HG03354 (cell line): Measurements from ENCODE around the gene KRT16.
"Not testable (repeated sequence)": the region's sequence is repeated elsewhere in the genome, so short reads cannot be mapped to it uniquely, and the experiment has no call there.

ENCODE experiments used
- ATAC-seq: cut with Tn5 transposase; IDR thresholded peaks from one replicate; pipeline ENCODE4 v1.9.1; 2021; ENCODE audit warnings: mild to moderate bottlenecking; ENCODE audit not compliant: unreplicated experiment, poor library complexity, severe bottlenecking

The KRT16 gene

DNA sequence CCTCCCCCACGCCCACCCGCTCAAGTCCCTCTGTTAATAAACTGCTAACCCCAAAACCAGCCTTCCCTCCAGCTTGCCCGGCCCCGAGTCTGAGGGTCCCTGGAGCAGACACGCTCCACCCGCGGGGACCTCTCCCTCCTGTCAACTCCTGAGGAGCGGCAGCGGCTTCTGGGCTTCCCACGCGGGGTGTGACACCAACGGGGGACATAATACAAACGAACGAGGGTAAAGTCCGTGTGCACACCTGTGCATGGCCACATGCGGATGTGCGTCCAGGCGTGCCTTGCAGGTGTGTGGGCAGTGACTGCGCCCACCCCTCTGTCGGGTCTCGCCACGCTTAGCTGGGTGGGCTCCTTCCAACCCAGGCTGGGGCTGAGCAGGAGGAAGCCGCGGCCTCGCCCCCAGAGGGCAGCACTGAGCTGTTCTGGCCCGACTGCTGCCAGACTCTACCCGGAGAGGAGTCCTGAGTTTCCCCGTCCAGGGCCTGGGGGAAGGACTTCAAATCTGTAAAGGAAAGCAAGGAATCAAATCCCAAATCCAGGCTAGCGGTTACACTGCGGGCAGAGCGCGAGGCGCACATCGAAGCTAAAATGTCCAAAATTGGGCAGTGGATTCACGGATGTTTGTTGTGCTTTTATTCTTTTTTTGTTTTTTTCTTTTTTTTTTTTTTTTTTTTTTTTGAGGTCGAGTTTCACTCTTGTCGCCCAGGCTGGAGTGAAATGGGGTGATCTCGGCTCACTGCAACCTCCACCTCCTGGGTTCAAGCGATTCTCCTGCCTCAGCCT lies 36.0 kb upstream of the KRT16 start:
- ATAC-seq = peak; percentile 61

DNA sequence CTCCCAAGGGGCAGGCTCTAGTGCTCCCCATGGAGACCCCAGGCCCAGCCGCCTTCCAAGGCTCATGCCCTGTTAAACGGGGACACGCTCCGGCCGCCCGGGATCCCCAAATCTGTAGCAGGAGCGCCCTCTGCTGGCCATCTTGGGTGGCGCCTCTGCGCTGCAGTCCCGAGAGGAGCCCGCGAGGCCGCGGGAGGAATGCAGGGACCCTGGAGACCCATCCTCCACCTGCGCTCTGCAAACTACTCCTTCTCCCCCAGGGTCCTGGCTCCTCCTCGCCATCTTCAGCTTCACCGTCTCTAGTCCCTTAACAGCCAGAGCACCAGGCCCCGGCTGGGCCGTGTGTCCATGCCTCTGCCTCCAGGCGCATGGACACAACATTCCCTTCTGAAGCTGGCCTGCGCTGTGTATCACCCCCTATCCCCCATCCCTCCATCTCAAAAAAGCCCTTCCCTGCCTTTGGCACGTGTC lies 35.4 kb upstream of the KRT16 start:
- ATAC-seq = no peak

DNA sequence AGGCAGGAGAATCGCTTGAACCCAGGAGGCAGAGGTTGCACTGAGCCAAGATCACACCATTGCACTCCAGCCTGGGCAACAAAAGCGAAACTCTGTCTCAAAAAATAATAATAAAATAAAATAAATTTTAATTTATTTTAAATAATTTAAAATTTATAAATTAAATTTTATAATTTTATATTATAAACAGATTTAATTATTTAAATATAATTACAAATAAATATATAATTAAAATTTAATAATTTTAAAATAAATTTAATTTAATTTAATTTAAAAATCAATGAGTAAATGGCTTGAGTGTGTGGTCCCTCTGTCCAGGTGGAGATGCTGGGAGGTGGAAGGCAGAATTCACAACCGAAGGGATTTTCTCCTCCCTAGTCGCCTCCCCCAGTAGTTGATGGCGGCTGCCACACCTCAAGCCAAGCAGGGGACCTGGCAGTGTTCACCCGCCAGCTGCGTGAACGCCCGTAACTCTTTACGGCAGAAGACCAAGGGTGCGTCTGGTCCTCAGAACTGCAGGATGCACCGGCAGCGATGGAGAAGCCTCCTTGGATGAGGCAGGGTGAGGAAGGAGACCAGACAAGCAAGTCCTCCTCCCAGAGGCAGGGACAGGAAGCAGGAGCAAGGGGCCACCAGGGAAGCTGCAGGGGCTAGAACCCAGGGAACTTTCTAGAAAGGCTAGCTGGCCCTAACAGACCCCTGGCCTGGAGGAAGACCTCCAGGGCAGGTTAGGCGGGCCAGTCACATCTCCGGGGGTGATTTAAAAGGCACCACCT lies 34.7 kb upstream of the KRT16 start:
- ATAC-seq = no peak

DNA sequence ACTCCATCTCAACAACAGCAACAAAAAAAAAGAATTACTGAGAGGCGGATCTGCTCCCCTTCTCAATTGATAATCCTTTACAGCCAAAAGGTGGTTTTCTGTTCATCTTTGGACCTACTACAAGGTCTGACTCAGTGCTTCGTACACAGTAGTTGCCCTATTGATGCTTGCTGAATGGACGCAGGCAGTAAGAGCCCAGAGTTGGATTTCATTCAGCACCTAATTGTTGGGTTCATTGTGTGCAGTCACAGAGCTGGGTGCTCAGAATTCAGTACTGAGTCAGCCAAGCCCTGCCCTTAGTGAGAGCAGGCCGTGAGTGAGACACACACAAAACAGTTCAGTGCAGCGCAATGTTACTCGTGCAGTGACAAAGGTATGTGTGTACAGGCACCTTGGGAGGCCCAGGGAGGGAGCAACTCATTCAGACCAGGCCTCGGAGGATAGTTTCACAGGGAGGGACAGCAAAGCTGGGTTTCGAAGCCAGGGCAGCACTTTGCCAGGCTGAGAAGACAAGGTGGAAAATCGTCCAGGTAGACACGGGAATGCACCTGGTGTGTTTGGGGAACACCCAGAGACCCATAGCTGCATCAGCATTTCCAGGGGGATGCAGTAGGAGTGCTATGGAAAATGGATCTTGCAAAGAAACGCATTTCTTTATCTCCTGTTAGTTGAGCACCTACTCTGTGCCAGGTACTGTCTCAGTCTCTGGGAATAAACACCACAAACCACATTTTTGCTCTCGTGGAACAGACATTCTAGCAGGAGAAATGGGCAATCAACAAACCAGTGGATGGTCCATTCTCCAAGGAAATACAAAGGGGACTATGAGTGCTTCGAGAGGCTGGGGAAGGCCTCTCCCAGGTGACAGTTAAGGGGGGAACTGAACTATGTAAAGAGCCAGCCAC lies 29.9 kb upstream of the KRT16 start:
- ATAC-seq = no peak

DNA sequence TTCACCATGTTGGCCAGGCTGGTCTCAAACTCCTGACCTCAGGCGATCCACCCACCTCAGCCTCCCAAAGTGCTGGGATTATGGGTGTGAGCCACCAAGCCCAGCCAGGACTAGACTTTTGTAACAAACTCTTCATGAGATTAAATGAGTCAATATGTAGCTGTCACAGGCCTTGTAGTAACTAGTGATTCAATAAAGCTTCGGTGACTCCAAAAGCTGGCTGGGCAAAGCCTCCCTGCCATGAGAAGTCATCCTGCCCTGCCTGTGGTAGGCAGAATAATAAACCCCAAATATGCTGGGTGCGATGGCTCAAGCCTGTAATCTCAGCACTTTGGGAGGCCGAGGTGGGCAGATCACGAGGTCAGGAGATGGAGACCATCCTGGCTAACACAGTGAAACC lies 28.0 kb upstream of the KRT16 start:
- not testable (repeated sequence) for ATAC-seq

DNA sequence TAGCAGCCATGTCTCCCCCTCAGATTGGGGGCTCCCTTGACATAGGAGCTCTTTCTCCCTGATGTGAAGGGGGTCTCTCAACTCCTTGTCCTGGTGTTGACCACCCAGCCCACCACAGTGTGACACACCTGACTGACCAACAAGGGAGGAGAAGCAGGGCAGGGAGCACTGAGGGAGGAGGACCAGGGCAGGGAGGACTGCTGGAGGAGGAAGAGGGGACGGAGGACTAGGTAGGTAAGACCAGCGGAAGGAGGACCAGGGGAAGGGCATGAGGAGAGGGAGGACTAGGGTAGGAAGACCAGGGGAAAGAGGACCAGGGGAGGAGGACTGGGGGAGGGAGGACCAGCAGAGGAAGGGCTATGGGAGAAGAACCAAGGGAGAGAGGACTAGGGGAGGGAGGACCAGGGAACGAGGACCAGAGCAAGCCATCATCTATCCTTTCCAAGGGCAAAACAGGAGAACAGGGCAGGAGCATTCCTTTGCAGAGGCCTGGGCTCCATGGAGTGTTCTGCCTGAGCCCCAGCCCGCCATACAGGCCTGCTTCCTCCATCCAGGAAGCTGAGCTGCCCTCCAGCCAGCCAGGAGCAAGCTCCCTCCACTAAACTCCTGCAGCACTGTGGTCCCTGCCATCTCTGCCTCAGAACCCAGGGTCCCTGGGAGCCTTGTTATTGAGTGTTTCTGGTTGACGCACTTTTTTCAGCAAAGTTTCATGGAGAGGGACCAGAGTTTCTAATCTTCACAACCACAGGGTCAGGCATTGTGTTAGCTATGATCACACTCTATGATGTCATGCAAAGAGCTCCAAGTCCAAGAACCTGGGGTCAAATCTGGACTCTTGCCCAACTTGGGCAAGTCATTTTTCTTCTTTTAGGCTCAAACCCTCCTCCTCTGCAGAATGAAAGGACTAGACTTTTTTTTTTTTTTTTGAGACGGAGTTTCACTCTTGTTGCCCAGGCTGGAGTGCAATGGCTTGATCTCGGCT lies 27.2 kb upstream of the KRT16 start:
- ATAC-seq = no peak

DNA sequence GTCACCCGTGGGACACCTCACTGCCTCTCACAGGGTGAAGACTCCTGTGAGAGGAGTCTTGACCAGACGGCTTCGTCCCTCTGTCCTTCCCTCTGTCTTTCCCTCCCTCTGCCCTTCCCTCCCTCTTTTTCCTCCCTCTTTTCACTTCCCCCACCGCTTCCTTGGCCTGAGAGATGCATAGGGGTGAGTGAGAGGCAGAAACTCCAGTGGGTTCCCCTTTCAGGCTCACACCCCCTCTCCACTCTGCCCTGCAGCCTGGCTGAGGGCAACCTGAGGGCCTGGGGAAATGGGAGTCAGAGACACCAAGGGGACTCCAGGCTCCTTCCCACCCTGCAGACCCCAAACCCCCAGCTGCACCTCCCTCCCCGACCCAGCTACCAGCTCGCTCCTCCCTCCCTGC lies 26.4 kb upstream of the KRT16 start:
- ATAC-seq = no peak

DNA sequence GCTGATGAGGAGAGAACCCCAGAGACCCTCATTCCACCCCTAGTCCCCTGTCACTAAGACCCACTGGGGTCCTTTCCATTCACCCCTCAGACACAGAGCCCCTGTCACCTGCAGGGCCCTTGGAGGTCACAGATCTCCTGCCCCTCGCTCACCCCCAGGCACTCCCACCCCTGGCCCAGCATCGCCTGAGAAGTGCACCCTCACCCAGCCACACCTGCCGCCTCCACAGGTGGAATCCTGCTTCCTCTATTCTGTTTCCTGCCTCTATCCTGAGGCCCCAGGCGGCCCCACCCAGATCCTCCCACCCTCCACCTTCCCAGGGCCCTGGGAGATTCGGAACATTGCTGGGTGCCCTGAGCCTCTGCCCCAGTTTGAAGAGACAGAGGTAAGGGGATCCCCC lies 25.6 kb upstream of the KRT16 start:
- no peak for ATAC-seq

DNA sequence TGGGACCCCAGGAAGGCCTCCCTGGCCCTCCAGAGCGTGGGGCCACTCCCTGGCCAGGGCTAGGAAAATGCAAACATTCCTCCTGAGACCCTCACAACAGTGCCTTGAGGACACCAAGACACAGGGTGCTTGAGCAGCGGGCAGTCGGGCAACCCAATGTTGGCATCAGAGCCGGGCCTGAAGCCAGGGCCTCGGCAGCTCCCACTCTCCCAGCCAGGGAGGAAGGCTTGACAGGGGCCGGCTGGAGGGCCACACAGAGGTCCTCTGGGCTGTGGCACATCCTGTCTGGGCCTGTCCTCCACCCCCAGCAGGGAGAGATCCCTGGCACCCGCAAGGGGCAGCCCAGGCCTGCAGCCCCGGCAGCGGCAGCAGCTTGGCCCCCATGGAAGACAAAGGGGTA lies 24.1 kb upstream of the KRT16 start:
- no peak for ATAC-seq

DNA sequence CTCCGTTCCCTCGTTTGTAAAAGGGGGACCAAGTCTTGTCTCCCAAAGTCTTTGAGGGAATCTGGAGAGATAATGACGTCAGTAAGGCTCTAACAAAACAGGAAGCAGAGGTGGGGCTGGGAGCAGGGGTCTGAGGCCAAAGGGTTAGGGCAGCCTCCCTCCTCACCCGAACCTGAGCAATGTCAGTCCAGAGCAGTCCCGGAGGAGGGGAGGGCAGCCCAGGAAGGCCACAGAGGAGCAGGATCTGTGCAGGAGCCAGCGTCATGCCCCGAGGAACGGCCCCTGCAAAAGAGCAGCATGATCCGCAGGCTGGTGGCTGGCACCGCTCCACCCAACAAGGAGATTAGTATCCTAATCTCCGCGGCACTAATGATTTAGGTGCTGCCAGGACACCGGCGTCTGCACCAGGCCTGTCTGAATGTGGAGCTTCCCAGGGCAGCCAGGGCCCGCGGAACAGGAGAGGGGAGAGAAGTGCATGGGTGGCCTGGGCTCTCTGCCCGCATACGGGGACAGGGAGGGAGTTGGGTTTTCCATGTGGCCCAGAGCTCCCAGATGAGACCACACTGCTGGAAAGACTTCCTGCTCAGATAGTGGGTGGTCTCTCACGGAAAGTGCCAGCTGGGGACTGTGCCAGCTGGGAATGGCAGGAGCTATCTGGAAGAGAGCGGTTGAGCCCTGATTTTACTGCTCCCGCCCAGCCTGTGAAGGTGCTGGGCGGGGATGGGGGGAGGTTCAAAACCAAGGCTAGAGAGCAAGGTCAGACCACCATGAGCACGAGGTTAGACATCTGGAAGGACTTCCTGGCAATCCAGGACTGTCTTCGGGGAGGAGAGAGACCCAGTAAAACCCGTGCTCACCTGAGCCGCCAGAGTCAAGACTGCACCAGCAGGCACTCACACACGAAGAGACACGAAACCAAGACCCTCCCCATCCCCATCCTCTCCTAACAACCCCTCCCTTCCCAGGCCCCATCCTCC lies 22.8 kb upstream of the KRT16 start:
- no peak for ATAC-seq

DNA sequence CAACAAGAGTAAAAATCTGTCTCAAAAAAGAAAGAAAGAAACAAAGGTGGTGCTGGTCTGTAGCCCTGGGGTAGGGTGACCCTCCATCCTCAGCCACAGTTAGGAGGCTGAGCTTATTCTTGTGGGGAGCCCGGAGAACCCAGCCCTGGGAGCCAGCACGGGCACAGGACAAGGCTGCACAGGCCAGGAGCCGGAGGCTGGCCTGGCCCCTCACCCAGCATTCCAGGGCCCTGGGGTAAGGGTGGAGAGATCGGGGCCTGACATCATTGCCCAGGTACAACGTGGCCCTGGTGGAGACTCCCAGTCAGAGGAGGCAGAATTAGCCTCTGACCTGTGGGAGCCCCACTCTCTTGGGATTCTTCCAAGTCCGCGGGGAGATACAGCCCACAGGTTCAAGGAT lies 22.1 kb upstream of the KRT16 start:
- no peak for ATAC-seq

DNA sequence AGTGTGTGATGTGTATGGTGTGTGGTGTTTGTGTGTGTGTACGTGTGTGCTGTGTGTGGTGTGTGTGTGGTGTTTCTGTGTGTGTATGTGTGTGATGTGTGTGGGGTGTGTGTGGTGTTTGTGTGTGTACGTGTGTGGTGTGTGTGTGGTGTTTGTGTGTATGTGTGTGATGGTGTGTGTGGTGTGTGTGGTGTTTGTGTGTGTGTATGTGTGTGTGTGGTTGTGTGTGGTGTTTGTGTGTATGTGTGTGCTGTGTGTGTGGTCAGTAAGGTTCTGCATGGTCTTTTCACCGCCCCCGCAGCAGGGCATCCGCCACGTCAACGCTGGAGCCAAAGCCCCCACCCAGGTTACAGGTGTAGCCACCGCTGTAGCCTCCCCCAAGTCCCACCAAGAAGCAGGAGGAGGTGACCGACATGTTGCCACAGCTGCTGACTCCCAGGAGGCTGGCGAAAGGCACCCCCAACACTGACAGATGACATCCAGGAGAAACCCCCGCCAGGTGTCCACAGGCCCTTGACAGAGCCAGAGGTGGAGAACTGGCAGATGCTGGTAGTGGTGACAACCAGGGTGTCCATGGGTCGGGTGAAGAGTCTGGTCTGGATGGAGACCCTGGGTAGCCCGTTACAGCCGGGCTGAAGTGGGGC lies 21.1 kb upstream of the KRT16 start:
- ATAC-seq = no peak

DNA sequence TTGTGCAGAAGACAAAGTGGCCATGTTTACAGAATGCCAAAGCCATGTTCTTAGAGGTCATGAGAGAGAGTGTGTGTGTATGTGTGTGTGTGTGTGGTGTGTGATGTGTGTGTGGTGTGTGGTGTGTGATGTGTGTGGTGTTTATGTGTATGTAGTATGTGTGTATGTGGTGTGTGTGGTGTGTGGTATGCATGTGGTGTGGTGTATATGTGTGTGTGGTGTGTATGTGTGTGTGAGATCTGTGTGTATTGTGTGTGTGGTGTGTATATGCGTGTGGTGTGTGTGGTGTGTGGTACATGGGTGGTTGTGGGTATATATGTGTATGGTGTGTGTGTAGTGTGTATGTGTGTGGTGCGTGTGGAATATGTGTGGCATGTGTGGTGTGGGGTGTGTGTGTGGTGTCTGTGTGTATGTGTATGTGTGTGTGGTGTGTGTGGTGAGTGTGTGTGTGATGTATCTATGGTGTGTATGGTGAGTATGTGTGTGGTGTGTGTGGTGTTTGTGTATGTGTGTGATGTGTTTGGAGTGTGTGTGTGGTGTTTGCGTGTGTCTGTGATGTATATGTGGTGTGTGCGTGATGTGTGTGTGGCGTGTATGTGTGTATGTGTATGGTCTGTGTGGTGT lies 20.0 kb upstream of the KRT16 start:
- ATAC-seq = no peak

DNA sequence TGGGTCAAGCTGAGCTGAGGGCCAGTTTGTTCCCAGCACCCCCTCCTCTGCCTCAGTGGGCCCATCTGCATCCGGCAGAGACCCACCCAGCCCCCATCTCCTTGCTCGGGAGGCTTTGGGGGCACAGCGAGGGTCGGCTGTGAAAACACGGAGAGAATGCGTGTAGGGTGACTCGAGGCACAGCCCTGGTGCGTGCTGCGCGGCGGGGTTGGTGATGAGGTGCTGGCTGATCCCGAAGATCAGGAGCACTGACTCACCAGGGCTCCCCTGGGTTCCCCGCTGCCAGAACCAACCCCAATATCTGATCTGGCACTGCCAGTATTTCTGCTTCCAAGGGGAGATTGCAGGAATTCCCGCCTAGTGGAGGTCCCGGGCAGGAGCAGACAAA lies 19.3 kb upstream of the KRT16 start:
- ATAC-seq = no peak

DNA sequence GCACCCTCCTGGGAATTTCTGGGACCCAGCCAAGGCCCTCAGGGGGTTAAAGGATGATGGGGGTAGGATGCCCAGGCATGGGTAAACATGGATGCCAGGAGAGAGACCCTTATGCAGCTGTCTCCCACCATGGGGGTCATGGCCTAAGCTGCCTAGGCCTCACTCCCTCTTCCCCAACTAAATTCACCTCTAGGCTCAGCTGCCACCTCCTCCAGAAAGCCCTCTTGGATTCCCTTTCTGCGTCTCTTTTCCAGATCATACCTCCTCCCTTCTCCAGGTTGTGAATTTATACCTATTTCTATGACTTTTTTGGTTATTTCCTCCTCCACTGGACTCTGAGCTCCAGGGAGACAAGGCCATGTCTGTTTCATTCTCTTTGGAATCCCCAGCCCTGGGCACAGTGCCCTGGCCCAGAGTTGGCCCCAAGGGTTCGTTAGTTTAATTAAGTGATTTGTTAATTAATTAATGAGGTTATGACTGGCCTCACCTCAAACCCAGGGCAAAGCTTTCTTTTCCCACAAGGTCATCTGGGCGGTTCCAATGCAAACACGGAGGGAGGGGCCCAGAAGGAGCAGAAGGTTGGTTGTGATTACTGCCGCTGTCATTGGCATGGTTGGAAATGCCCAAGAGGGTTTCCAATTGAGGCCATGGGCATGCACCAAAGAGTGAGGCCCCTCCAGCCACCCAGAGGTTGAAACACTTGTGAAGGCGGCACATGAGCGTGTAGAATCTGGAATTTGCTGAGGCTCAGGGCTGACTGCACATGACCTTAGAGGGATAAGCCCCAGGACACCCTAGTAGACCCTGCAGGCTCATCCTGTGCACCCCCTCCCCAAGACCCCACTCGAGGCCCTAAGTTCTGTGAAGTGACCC lies 18.7 kb upstream of the KRT16 start:
- no peak for ATAC-seq
